K562 (cell line): ENCODE results near the gene RPL28.

ENCODE experiments used
- NFIC ChIP-seq: fragments of 450-650 bp; IDR thresholded peaks from 2 replicates; pipeline ENCODE4 v1.6.1; 2017; ENCODE audit warnings: mild to moderate bottlenecking, inconsistent platforms
- ZNF217 ChIP-seq: sonication (generic); formaldehyde crosslinking; IDR thresholded peaks from 2 replicates; pipeline ENCODE4 v1.8.0; 2022; ENCODE audit warnings: mild to moderate bottlenecking, missing genetic modification reagents

GRCh38 chr19:55407800-55408532 is 22.2 kb downstream of the RPL28 start:
- TF ChIP-seq NFIC (peak; percentile 66; the same call in 1 of the 2 replicates), ZNF217 (CRISPR knock-in tag) (no peak)
